H1 (cell line): Measurements from ENCODE around the gene CAMTA1.

Experiments used
- CTCF ChIP-seq, 3 experiments: IDR thresholded peaks; 1 replicate in 2 of 3; 2 replicates in 1 of 3; pipeline versions ENCODE4 v1.5.1 to v1.6.1; 2011; ENCODE audit warnings: low read length in 3 of 3, mild to moderate bottlenecking in 3 of 3, inconsistent platforms in 2 of 3, low read depth in 1 of 3, moderate library complexity in 1 of 3; ENCODE audit not compliant: insufficient read depth in 1 of 3; ENCODE audit errors: control extremely low read depth in 1 of 3
- POLR2A ChIP-seq, 2 experiments: IDR thresholded peaks; 1 replicate in 1 of 2; 2 replicates in 1 of 2; pipeline ENCODE4 v1.6.1; 2011; ENCODE audit warnings: low read depth in 2 of 2, low read length in 2 of 2, mild to moderate bottlenecking in 2 of 2; ENCODE audit errors: control extremely low read depth in 1 of 2
- POU5F1 ChIP-seq: IDR thresholded peaks from 2 replicates; pipeline ENCODE4 v1.6.1; 2011; ENCODE audit warnings: low read depth, mild to moderate bottlenecking, low read length, moderate library complexity
- RAD21 ChIP-seq, 2 experiments: IDR thresholded peaks in 1 of 2; conservative IDR thresholded peaks in 1 of 2; 2 replicates each; pipeline ENCODE4 v1.6.1; 2011; ENCODE audit warnings: low read depth in 2 of 2, low read length in 2 of 2, improper control_type of control experiment in 1 of 2, inconsistent platforms in 1 of 2, mild to moderate bottlenecking in 1 of 2, moderate library complexity in 1 of 2
- SRF ChIP-seq: IDR thresholded peaks from 2 replicates; pipeline ENCODE4 v1.6.1; 2011; ENCODE audit warnings: mild to moderate bottlenecking, low read depth, low read length, moderate library complexity
- USF2 ChIP-seq: IDR thresholded peaks from 2 replicates; pipeline ENCODE4 v1.6.1; 2011; ENCODE audit warnings: low read length, improper control_type of control experiment

- TF ChIP-seq POU5F1, result no peak
- no peak for TF ChIP-seq POLR2A (IDR thresholded peaks at IDR 0.05; ENCODE audit: control extremely low read depth in 1 of 2, low read depth in 2 of 2, low read length in 2 of 2)
- TF ChIP-seq RAD21 (IDR thresholded peaks at IDR 0.05 in 1 of 2, conservative IDR thresholded peaks at IDR 0.05 in 1 of 2; ENCODE audit: low read depth in 2 of 2, low read length in 2 of 2), result no peak
- no peak for TF ChIP-seq SRF
- no peak for TF ChIP-seq CTCF (IDR thresholded peaks at IDR 0.05; ENCODE audit: control extremely low read depth in 1 of 3, insufficient read depth in 1 of 3, low read depth in 1 of 3, low read length in 3 of 3)
- no peak for TF ChIP-seq USF2
Observed at GRCh38 chr1:7768583-7768982, 983.3 kb downstream of the CAMTA1 start.
